ENCODE measurements around the gene UBE3C. TPM values are rescaled to one million over a fixed set of nuclear protein-coding genes. Genes with fewer than 3 reads are reported as not detected.
A peak's percentile ranks its signal among the peaks of the same experiment; 100 is the strongest.

UBE3C gene
- total RNA-seq (10 to 100 TPM; 41.6 to 64.6 (median 54.9) TPM), polyA plus RNA-seq (10 to 100 TPM; 21.3 to 31.1 TPM), total RNA-seq (106 reads per million, percentile 85 among the genes with 10 or more reads in this experiment)

DNA sequence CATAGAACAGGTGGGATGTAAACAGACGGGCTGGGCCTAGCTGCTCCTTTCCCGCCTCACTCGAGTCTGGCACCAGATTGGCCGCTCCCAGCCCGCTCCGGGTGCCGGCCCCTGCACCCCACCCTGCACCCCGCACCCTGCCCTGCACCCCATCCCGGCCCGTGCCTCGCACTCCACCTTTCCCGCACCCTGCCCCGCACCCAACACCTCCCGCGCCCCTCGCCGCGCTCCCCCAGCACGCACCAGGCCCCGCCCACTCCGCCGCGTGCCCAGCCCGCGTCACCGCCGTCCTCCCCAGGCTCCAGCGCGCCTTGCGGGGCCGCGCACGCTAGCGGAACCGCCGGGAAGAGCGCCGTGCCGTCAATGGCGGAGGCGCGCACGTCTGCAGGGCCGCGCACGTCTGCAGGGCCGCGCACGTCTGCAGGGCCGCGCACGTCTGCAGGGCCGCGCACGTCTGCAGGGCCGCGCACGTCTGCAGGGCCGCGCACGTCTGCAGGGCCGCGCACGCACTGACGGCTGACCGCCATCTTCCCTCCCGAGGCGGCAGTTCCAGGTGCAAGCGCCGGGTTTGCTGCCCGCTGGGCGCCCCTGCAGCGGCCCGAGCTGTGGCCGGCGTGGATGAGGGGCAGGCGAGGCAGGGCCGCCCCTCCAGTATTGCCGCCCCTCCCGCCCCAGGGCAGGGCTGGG is at the start of gene UBE3C:
UBE3C (plus strand) TSS at position 503 of the 687 bp plus-strand sequence. CDS start 347 bp downstream, outside the sequence.
- H3K36me3 Mint-ChIP-seq: peaks cover 0 to 21% (median 14%) of the 10 kb centered on the region in 5 donors
- Histone ChIP-seq H3K9me3 (ENCODE audit: control insufficient read depth in 2 of 3, low read length in 3 of 3) (no peaks in the 10 kb centered on the region), H3K4me1 (ENCODE audit: control insufficient read depth in 2 of 2, insufficient read depth in 2 of 2, low read length in 2 of 2) (peaks cover 35 to 43% of the 10 kb centered on the region in 2 donors), H3K4me3 (ENCODE audit: low read length) (peak within 1 kb of the TSS; percentile 82), H3K36me3 (ENCODE audit: control insufficient read depth in 2 of 3, insufficient read depth in 3 of 3, low read length in 3 of 3) (peaks cover 0 to 5% (median 0%) of the 10 kb centered on the region in 3 experiments), H3K27me3 (ENCODE audit: control insufficient read depth in 2 of 2, insufficient read depth in 2 of 2, low read length in 2 of 2) (no peaks in the 10 kb centered on the region), H3K27ac (ENCODE audit: low read depth, low read length) (peak within 1 kb of the TSS; percentile 92)
- DNase-seq (peak; percentile 88 to 96 (median 93)), ATAC-seq (peak; percentile 91)
- peaks cover 0 to 2% (median 0%) of the 10 kb centered on the region in 5 donors for H3K27me3 Mint-ChIP-seq
- ChIA-PET CTCF (no interaction called here), POLR2A (no interaction called here)
- H3K4me3 Mint-ChIP-seq: peak within 1 kb of the TSS; percentile 77 to 93 (median 84)
- H3K27ac Mint-ChIP-seq: peak within 1 kb of the TSS; percentile 76 to 99 (median 93)
- H3K9me3 Mint-ChIP-seq: peaks cover 0 to 2% (median 0%) of the 10 kb centered on the region in 11 donors
- intact Hi-C loops (cut with micrococcal nuclease): loop anchor here (1.0 to 5.0 kb wide), 10 partner anchors 164 to 1841 kb away; partner anchors contain the start of genes LMBR1 (in 2 of the 2), RBM33 (in 2 of the 2), DNAJB6 (in 1 of the 2) and INSIG1 (in 1 of the 2)
- H3K4me1 Mint-ChIP-seq: peaks cover 26 to 45% (median 42%) of the 10 kb centered on the region in 7 donors

DNA sequence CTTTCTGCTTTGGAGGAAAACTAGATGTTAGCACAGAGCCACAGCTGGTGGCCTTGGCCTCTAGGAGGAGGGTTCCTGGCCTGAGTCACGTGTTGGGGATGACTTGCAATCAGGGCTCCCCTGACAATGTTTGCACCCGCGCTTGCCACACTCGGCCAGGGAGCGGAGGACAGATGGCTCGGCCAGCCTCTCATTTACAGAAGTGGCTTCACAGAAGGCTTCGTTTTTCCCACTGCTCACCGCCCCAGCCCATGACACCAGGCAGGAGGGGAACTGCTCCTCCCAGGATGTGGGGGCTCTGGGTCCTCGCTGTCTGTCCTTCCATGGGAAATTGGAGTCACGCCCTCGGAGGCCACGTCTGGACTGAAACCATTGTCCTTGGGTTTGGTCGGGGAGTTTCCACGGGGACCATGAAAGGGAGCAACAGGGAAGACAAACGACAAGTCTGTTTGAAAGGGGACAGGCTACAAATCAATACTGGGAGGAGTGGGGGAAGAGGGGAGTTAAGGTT is 49.6 kb upstream of the UBE3C start:
- H3K9me3 Mint-ChIP-seq: peaks cover 0 to 36% (median 17%) of the 10 kb centered on the region in 11 donors
- intact Hi-C loops (cut with micrococcal nuclease): no loop called here
- ChIA-PET POLR2A (no interaction called here), CTCF (no interaction called here)
- ATAC-seq (no peak), DNase-seq (no peak)
- no peaks in the 10 kb centered on the region for H3K36me3 ChIP-seq (ENCODE audit: control insufficient read depth in 2 of 3, insufficient read depth in 3 of 3, low read length in 3 of 3)
- H3K4me3 Mint-ChIP-seq: no peak overlapping the region
- no peak overlapping the region for H3K4me3 ChIP-seq (ENCODE audit: low read length)
- H3K27ac ChIP-seq (ENCODE audit: low read depth, low read length): no peak overlapping the region
- H3K4me1 ChIP-seq (ENCODE audit: control insufficient read depth in 2 of 2, insufficient read depth in 2 of 2, low read length in 2 of 2): no peaks in the 10 kb centered on the region
- H3K9me3 ChIP-seq (ENCODE audit: control insufficient read depth in 2 of 3, low read length in 3 of 3): peaks cover 0 to 10% (median 0%) of the 10 kb centered on the region in 3 experiments
- peak overlapping the region in 1 of 9 donors; percentile 11 for H3K27ac Mint-ChIP-seq
- peaks cover 0 to 3% (median 0%) of the 10 kb centered on the region in 7 donors for H3K4me1 Mint-ChIP-seq
- peaks cover 0 to 46% (median 18%) of the 10 kb centered on the region in 5 donors for H3K27me3 Mint-ChIP-seq
- peaks cover 0 to 5% (median 0%) of the 10 kb centered on the region in 5 donors for H3K36me3 Mint-ChIP-seq
- no peaks in the 10 kb centered on the region for H3K27me3 ChIP-seq (ENCODE audit: control insufficient read depth in 2 of 2, insufficient read depth in 2 of 2, low read length in 2 of 2)

DNA sequence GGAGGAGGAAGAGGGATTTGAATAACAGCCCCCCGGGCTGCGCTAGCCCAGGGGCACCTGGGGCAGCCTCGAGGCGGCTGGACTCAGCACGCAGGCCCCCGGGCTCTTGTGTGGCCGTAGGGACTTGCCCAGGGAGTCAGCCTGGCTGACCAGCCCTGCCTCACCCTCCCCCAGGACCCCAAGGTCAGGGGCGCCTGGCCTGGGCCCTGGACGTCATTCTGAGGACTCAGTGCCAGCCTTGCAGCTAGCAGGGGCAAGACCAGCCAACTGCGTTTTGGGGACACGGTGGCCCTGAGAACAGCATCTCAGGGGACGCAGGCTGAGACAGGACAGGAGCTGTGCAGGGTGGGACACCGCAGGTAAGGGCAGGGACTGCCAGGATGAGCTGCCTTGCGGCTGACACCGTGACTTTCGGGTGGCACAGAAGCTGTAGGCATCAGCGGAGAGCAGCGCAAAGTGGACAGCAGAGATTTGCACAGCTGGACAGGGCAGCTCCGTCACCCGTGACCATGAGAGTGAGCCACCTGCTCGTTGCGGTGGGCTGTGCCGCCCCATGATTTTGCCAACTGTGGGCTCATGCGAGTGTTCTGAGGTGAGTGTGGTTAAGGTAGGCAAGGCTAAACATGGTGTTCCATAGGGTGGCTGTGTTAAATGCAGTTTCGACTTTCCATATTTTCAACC is 48.1 kb upstream of the UBE3C start:
- Mint-ChIP-seq H3K27ac (no peak overlapping the region), H3K4me3 (no peak overlapping the region), H3K4me1 (peaks cover 0 to 3% (median 0%) of the 10 kb centered on the region in 7 donors), H3K9me3 (peaks cover 0 to 21% (median 10%) of the 10 kb centered on the region in 11 donors), H3K27me3 (peaks cover 0 to 46% (median 13%) of the 10 kb centered on the region in 5 donors), H3K36me3 (no peaks in the 10 kb centered on the region)
- intact Hi-C loops (cut with micrococcal nuclease): no loop called here
- Histone ChIP-seq H3K27me3 (ENCODE audit: control insufficient read depth in 2 of 2, insufficient read depth in 2 of 2, low read length in 2 of 2) (no peaks in the 10 kb centered on the region), H3K27ac (ENCODE audit: low read depth, low read length) (no peak overlapping the region), H3K36me3 (ENCODE audit: control insufficient read depth in 2 of 3, insufficient read depth in 3 of 3, low read length in 3 of 3) (no peaks in the 10 kb centered on the region), H3K4me1 (ENCODE audit: control insufficient read depth in 2 of 2, insufficient read depth in 2 of 2, low read length in 2 of 2) (no peaks in the 10 kb centered on the region), H3K4me3 (ENCODE audit: low read length) (no peak overlapping the region), H3K9me3 (ENCODE audit: control insufficient read depth in 2 of 3, low read length in 3 of 3) (no peaks in the 10 kb centered on the region)
- DNase-seq (no peak), ATAC-seq (no peak)
- ChIA-PET POLR2A (no interaction called here), CTCF (no interaction called here)

DNA sequence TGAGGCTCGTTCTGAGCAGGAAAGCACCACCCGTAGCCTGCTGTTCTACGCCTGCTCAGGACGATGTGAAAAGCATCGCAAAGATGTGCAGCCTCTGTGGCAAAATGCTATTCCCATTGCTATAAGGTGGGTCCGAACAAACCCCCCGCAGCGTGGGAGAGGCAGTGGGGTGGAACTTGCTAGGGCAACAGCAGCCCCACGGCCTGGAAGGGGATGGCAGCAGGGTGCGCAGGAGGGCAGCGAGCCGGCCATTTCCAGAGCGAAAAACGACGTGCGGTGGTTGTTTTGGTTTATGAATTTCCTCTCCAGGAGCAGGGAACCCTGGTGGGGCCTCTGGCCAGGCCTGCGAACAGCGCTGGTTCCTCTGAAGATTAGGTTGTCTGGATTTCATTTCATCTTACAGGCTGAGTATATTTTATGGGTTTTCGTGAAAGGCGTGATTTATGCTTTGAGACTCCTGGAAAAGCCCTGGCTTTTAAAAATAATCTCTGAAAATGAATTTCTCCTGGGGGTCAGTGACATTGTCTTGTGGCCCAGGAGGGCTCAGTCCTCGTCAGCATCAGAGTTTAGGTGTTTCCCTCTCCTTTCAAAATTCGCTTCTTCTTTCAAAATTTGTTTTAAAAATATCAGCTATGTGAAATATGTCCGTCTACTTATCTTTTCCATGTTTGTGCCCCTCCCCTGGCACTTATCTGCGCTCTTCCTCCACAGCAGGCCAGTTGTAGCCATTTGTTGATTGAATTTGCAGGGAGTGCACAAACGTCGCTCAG is 42.3 kb upstream of the UBE3C start:
- peaks cover 0 to 21% (median 8%) of the 10 kb centered on the region in 11 donors for H3K9me3 Mint-ChIP-seq
- H3K4me3 Mint-ChIP-seq: no peak overlapping the region
- no peaks in the 10 kb centered on the region for H3K9me3 ChIP-seq (ENCODE audit: control insufficient read depth in 2 of 3, low read length in 3 of 3)
- H3K27ac Mint-ChIP-seq: no peak overlapping the region
- peaks cover 0 to 4% (median 0%) of the 10 kb centered on the region in 7 donors for H3K4me1 Mint-ChIP-seq
- peaks cover 0 to 18% (median 3%) of the 10 kb centered on the region in 5 donors for H3K27me3 Mint-ChIP-seq
- intact Hi-C loops (cut with micrococcal nuclease): no loop called here
- H3K27me3 ChIP-seq (ENCODE audit: control insufficient read depth in 2 of 2, insufficient read depth in 2 of 2, low read length in 2 of 2): no peaks in the 10 kb centered on the region
- H3K36me3 ChIP-seq (ENCODE audit: control insufficient read depth in 2 of 3, insufficient read depth in 3 of 3, low read length in 3 of 3): no peaks in the 10 kb centered on the region
- no peak for DNase-seq
- ATAC-seq: no peak
- no peak overlapping the region for H3K27ac ChIP-seq (ENCODE audit: low read depth, low read length)
- no peaks in the 10 kb centered on the region for H3K36me3 Mint-ChIP-seq
- no peak overlapping the region for H3K4me3 ChIP-seq (ENCODE audit: low read length)
- ChIA-PET CTCF (no interaction called here), POLR2A (no interaction called here)
- no peaks in the 10 kb centered on the region for H3K4me1 ChIP-seq (ENCODE audit: control insufficient read depth in 2 of 2, insufficient read depth in 2 of 2, low read length in 2 of 2)

DNA sequence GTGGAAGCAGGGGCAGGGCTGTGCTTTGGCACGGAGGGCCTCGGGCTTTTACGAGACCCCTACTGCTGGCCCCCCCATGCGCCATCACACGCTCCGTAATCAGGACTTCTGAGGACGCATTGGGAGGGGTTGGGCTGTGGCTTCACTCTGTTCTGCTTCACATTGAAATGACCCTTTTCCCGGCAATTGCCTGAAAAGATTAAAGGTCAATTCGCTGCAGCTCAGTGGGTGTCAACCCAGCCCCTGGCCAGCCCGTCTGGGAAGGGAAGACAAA is 41.7 kb upstream of the UBE3C start:
- Histone ChIP-seq H3K27ac (ENCODE audit: low read depth, low read length) (no peak overlapping the region), H3K9me3 (ENCODE audit: control insufficient read depth in 2 of 3, low read length in 3 of 3) (no peaks in the 10 kb centered on the region), H3K27me3 (ENCODE audit: control insufficient read depth in 2 of 2, insufficient read depth in 2 of 2, low read length in 2 of 2) (no peaks in the 10 kb centered on the region), H3K36me3 (ENCODE audit: control insufficient read depth in 2 of 3, insufficient read depth in 3 of 3, low read length in 3 of 3) (no peaks in the 10 kb centered on the region), H3K4me3 (ENCODE audit: low read length) (no peak overlapping the region), H3K4me1 (ENCODE audit: control insufficient read depth in 2 of 2, insufficient read depth in 2 of 2, low read length in 2 of 2) (no peaks in the 10 kb centered on the region)
- Mint-ChIP-seq H3K36me3 (no peaks in the 10 kb centered on the region), H3K27me3 (peaks cover 0 to 17% (median 6%) of the 10 kb centered on the region in 5 donors), H3K4me1 (peaks cover 0 to 4% (median 0%) of the 10 kb centered on the region in 7 donors), H3K9me3 (peaks cover 0 to 20% (median 8%) of the 10 kb centered on the region in 11 donors), H3K4me3 (no peak overlapping the region), H3K27ac (no peak overlapping the region)
- ChIA-PET POLR2A (no interaction called here), CTCF (no interaction called here)
- DNase-seq: no peak
- ATAC-seq: no peak
- intact Hi-C loops (cut with micrococcal nuclease): no loop called here

DNA sequence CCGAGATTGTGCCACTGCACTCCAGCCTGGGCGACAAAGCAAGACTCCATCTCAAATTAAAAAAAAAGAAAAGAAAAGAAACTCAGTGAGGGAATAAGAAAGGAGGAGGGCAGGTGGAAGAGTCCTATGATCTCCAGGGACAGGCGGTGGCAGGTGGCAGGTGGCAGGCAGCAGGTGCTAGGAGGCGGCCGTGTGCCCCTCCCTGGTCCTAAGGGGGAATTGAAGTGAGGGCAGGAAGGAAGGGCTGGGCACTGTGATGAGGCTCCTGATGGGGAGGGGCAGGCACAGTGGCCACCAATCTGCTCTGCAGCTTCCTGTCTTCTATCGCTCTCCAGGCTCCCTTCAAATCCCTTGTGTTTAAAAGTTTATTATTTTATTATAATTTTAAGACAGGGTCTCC is 41.2 kb upstream of the UBE3C start:
- Histone ChIP-seq H3K4me3 (ENCODE audit: low read length) (no peak overlapping the region), H3K36me3 (ENCODE audit: control insufficient read depth in 2 of 3, insufficient read depth in 3 of 3, low read length in 3 of 3) (no peaks in the 10 kb centered on the region), H3K27ac (ENCODE audit: low read depth, low read length) (no peak overlapping the region), H3K9me3 (ENCODE audit: control insufficient read depth in 2 of 3, low read length in 3 of 3) (no peaks in the 10 kb centered on the region), H3K27me3 (ENCODE audit: control insufficient read depth in 2 of 2, insufficient read depth in 2 of 2, low read length in 2 of 2) (no peaks in the 10 kb centered on the region), H3K4me1 (ENCODE audit: control insufficient read depth in 2 of 2, insufficient read depth in 2 of 2, low read length in 2 of 2) (no peaks in the 10 kb centered on the region)
- H3K4me3 Mint-ChIP-seq: no peak overlapping the region
- ATAC-seq: no peak
- DNase-seq: no peak
- no peak overlapping the region for H3K27ac Mint-ChIP-seq
- peaks cover 0 to 24% (median 9%) of the 10 kb centered on the region in 11 donors for H3K9me3 Mint-ChIP-seq
- intact Hi-C loops (cut with micrococcal nuclease): no loop called here
- POLR2A ChIA-PET: no interaction called here
- CTCF ChIA-PET: no interaction called here
- H3K36me3 Mint-ChIP-seq: no peaks in the 10 kb centered on the region
- peaks cover 0 to 16% (median 10%) of the 10 kb centered on the region in 5 donors for H3K27me3 Mint-ChIP-seq
- peaks cover 0 to 4% (median 0%) of the 10 kb centered on the region in 7 donors for H3K4me1 Mint-ChIP-seq
